IMR-90 (cell line): ENCODE measurements around the gene NLRP1. TPM values are rescaled to one million over a fixed set of nuclear protein-coding genes. Genes with fewer than 3 reads are reported as not detected.

Experiments
- ATAC-seq: fragments of 200-7000 bp; cut with Tn5 transposase; 2 replicates; pipeline ENCODE4 v1.9.1; 2020; ENCODE audit warnings: low read depth, mild to moderate bottlenecking, moderate library complexity
- BruUV-seq: library from RNA; stranded (reverse); fragments of 400-500 nt; replicated peaks from 2 replicates; lab custom pipeline; 2021; lab: Mats Ljungman, UMichigan
- CTCF ChIA-PET: fragments of 300-600 bp; formaldehyde crosslinking; extraction: SDS; loops from one replicate; lab custom pipeline; 2021; ENCODE audit warnings: antibody characterized with exemption; lab: Yijun Ruan, JAX
- POLR2A ChIA-PET: fragments of 300-600 bp; sonication (Branson Sonifier 250); formaldehyde crosslinking; loops from one replicate; lab custom pipeline; 2022; ENCODE audit warnings: antibody characterized with exemption; ENCODE audit not compliant: unreplicated experiment; lab: Charles Lee
- DNase-seq: peaks from one replicate; pipeline ENCODE4 v3.0.0; 2013
- H2AFZ ChIP-seq: replicated peaks from 2 replicates; pipeline ENCODE3; 2013; ENCODE audit warnings: low read length, mild to moderate bottlenecking; ENCODE audit not compliant: poor library complexity
- H2AK5ac ChIP-seq: 2 replicates; pipeline ENCODE4 v1.6.1; 2013; ENCODE audit warnings: low read depth, low read length, inconsistent platforms
- H2AK9ac ChIP-seq: replicated peaks from 2 replicates; pipeline ENCODE3; 2013; ENCODE audit warnings: mild to moderate bottlenecking, low read depth, low read length, moderate library complexity; ENCODE audit not compliant: poor library complexity
- H2BK120ac ChIP-seq: 2 replicates; pipeline ENCODE4 v1.6.1; 2013; ENCODE audit warnings: low read depth, low read length, inconsistent platforms
- H2BK15ac ChIP-seq: 3 replicates; pipeline ENCODE4 v1.6.1; 2013; ENCODE audit warnings: low read depth, low read length, inconsistent platforms
- H2BK20ac ChIP-seq: 2 replicates; pipeline ENCODE4 v1.6.1; 2013; ENCODE audit warnings: low read depth, mild to moderate bottlenecking, inconsistent platforms, low read length, moderate library complexity
- H2BK5ac ChIP-seq: 2 replicates; pipeline ENCODE4 v1.6.1; 2013; ENCODE audit warnings: mild to moderate bottlenecking, low read depth, low read length, inconsistent platforms; ENCODE audit not compliant: poor library complexity, severe bottlenecking
- H3K14ac ChIP-seq: replicated peaks from 2 replicates; pipeline ENCODE4 v1.6.1; 2013; ENCODE audit warnings: low read depth, low read length, inconsistent platforms
- H3K18ac ChIP-seq: 2 replicates; pipeline ENCODE4 v1.6.1; 2013; ENCODE audit warnings: low read depth, low read length, control low read depth
- H3K23ac ChIP-seq: 2 replicates; pipeline ENCODE4 v1.6.1; 2013; ENCODE audit warnings: low read depth, low read length, inconsistent platforms
- H3K27ac ChIP-seq: 2 replicates; pipeline ENCODE4 v1.5.1; 2013; ENCODE audit warnings: mild to moderate bottlenecking, control low read depth, low read length; ENCODE audit not compliant: insufficient read depth
- H3K27me3 ChIP-seq: 2 replicates; pipeline ENCODE4 v1.6.1; 2013; ENCODE audit warnings: low read length; ENCODE audit not compliant: control insufficient read depth, insufficient read depth
- H3K36me3 ChIP-seq: 2 replicates; pipeline ENCODE4 v1.6.1; 2013; ENCODE audit warnings: low read length, mixed read lengths; ENCODE audit not compliant: control insufficient read depth, insufficient read depth
- H3K4ac ChIP-seq: 2 replicates; pipeline ENCODE4 v1.6.1; 2013; ENCODE audit warnings: low read depth, low read length, inconsistent platforms
- H3K4me1 ChIP-seq: 2 replicates; pipeline ENCODE4 v1.6.1; 2013; ENCODE audit warnings: low read length, mixed read lengths; ENCODE audit not compliant: control insufficient read depth, insufficient read depth
- H3K4me2 ChIP-seq: 2 replicates; pipeline ENCODE4 v1.6.1; 2013; ENCODE audit warnings: low read depth, mild to moderate bottlenecking, control low read depth, low read length, moderate library complexity
- H3K4me3 ChIP-seq: 2 replicates; pipeline ENCODE4 v1.5.1; 2013; ENCODE audit warnings: low read depth, mild to moderate bottlenecking, control low read depth, low read length, moderate library complexity; ENCODE audit not compliant: insufficient read depth
- H3K56ac ChIP-seq: 2 replicates; pipeline ENCODE4 v1.6.1; 2013; ENCODE audit warnings: low read length, inconsistent platforms; ENCODE audit not compliant: insufficient read depth; ENCODE audit errors: extremely low read depth
- H3K79me1 ChIP-seq, 2 experiments: 2 replicates each; pipeline ENCODE4 v1.6.1; 2013; ENCODE audit warnings: low read length in 2 of 2, inconsistent platforms in 1 of 2, low read depth in 1 of 2
- H3K9ac ChIP-seq: 2 replicates; pipeline ENCODE4 v1.6.1; 2013; ENCODE audit warnings: low read depth, low read length, control low read depth
- H3K9me1 ChIP-seq: 2 replicates; pipeline ENCODE4 v1.6.1; 2013; ENCODE audit warnings: low read length, inconsistent platforms; ENCODE audit not compliant: insufficient read depth
- H3K9me3 ChIP-seq: 2 replicates; pipeline ENCODE4 v1.6.1; 2013; ENCODE audit warnings: low read length; ENCODE audit not compliant: control insufficient read depth, insufficient read depth
- H4K20me1 ChIP-seq: 2 replicates; pipeline ENCODE4 v1.6.1; 2013; ENCODE audit warnings: low read length, inconsistent platforms; ENCODE audit not compliant: insufficient read depth
- H4K5ac ChIP-seq: 2 replicates; pipeline ENCODE4 v1.6.1; 2013; ENCODE audit warnings: mild to moderate bottlenecking, low read depth, low read length, control low read depth
- H4K8ac ChIP-seq, 2 experiments: 2 replicates each; pipeline ENCODE4 v1.6.1; 2013; ENCODE audit warnings: low read depth in 2 of 2, low read length in 2 of 2, control low read depth in 1 of 2, inconsistent platforms in 1 of 2
- H4K91ac ChIP-seq: 2 replicates; pipeline ENCODE4 v1.6.1; 2013; ENCODE audit warnings: low read depth, low read length, inconsistent platforms; ENCODE audit not compliant: insufficient read depth
- BHLHE40 ChIP-seq: fragments of 150-350 bp; IDR thresholded peaks from 2 replicates; pipeline ENCODE4 v1.6.1; 2016; ENCODE audit warnings: mild to moderate bottlenecking, low read depth, low read length
- CEBPB ChIP-seq: IDR thresholded peaks from 2 replicates; pipeline ENCODE4 v1.6.1; 2012; ENCODE audit warnings: low read depth, low read length, improper control_type of control experiment
- CHD1 ChIP-seq: IDR thresholded peaks from 2 replicates; pipeline ENCODE4 v1.6.1; 2012; ENCODE audit warnings: low read depth, low read length, improper control_type of control experiment
- FOS ChIP-seq: fragments of 150-350 bp; IDR thresholded peaks from 2 replicates; pipeline ENCODE4 v1.6.1; 2016; ENCODE audit warnings: low read depth, low read length
- MXI1 ChIP-seq: IDR thresholded peaks from 2 replicates; pipeline ENCODE4 v1.6.1; 2012; ENCODE audit warnings: low read depth, mild to moderate bottlenecking, low read length, moderate library complexity, borderline replicate concordance
- NFE2L2 ChIP-seq: fragments of 150-350 bp; IDR thresholded peaks from 2 replicates; pipeline ENCODE4 v1.6.1; 2016; ENCODE audit warnings: low read depth, mild to moderate bottlenecking, low read length
- RAD21 ChIP-seq: IDR thresholded peaks from 2 replicates; pipeline ENCODE4 v1.6.1; 2012; ENCODE audit warnings: low read length, improper control_type of control experiment
- RFX5 ChIP-seq: IDR thresholded peaks from 2 replicates; pipeline ENCODE4 v1.8.0; 2012; ENCODE audit warnings: low read depth, mild to moderate bottlenecking, low read length, moderate library complexity
- SMC3 ChIP-seq: fragments of 150-350 bp; IDR thresholded peaks from 2 replicates; pipeline ENCODE4 v1.6.1; 2016; ENCODE audit warnings: low read depth, mild to moderate bottlenecking, antibody characterized with exemption, low read length, moderate library complexity
- WGBS, 2 experiments: methylation state at CpG; one replicate each; pipeline versions ENCODE4 v1.1.5 to v1.1.7; 2013; ENCODE audit warnings: missing lambda C conversion rate in 2 of 2; ENCODE audit not compliant: insufficient read length in 1 of 2; ENCODE audit errors: extremely low coverage in 2 of 2; 5-methylcytosine and 5-hydroxymethylcytosine counted together
- dilution Hi-C: fragments of 300-500 bp; cut with HindIII; formaldehyde crosslinking; loops from one replicate; pipeline ENCODE4 v1.14.3; 2018; ENCODE audit warnings: low sequenced_read_pairs; ENCODE audit not compliant: unreplicated experiment
- in situ Hi-C: fragments of 300-500 bp; cut with MboI; formaldehyde crosslinking; loops from 3 replicates; pipeline ENCODE4 v1.14.3; 2019; ENCODE audit warnings: low sequenced_read_pairs, inconsistent platforms, mixed read lengths
- intact Hi-C: fragments of 100-400 bp; cut with micrococcal nuclease; formaldehyde crosslinking; loops from 2 replicates; pipeline ENCODE4 v1.10.0; 2022
- polyA plus RNA-seq, 3 experiments: library from polyadenylated mRNA; depleted of rRNA; stranded (reverse); fragments of >200 nt; gene quantifications; 2 replicates each; pipeline ENCODE4 v1.2.3, GENCODE V29; 2012; ENCODE audit warnings: low replicate concordance in 1 of 3
- total RNA-seq: library from RNA; depleted of rRNA; stranded (reverse); fragments of >200 nt; gene quantifications from 2 replicates; pipeline ENCODE4 v1.2.3, GENCODE V29; 2012
- TF ChIP-seq, protein P1 (sequence below): fragments of 150-350 bp; IDR thresholded peaks from 2 replicates; pipeline ENCODE4 v1.6.1; 2017; ENCODE audit warnings: mild to moderate bottlenecking, antibody characterized with exemption, low read length, low read depth
- TF ChIP-seq, protein P2 (sequence below): fragments of 150-350 bp; IDR thresholded peaks from 2 replicates; pipeline ENCODE4 v1.6.1; 2016; ENCODE audit warnings: low read depth, mild to moderate bottlenecking, low read length, moderate library complexity, borderline replicate concordance
- TF ChIP-seq, protein P3 (sequence below): conservative IDR thresholded peaks from 2 replicates; pipeline ENCODE4 v1.5.1; 2012; ENCODE audit warnings: mild to moderate bottlenecking, low read depth, low read length, improper control_type of control experiment

NLRP1 gene
- total and polyA plus RNA-seq, 2 of the 4 experiments (the other 2 are of a cell fraction), result 134 to 340 TPM

DNA sequence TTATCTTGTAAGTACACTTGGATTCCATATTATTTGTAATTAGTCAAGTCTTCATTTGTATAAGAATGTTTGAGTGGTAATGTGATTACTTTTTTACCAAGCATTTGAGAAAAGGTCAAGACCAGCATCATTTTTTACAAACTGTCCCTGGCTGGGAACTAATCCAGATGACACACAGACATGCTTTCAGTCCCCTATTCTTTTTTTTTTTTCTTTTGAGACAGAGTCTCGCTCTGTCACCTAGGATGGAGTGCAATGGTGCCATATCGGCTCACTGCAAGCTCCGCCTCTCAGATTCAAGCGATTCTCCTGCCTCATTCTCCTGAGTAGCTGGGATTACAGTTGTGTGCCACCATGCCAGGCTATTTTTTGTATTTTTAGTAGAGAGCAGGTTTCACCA, 102.9 kb downstream of the NLRP1 start:
- peaks cover 2% of the 10 kb centered on the region for H4K20me1 ChIP-seq
- no peaks in the 10 kb centered on the region for H3K9me3 ChIP-seq
- H3K4me2 ChIP-seq, result no peak overlapping the region
- ATAC-seq, result no peak
- no peak overlapping the region for H3K9ac ChIP-seq
- H3K18ac ChIP-seq, result no peak overlapping the region
- H3K56ac ChIP-seq, result no peak overlapping the region
- no peak overlapping the region for H3K4ac ChIP-seq
- ChIA-PET POLR2A (no interaction called here), CTCF (no interaction called here)
- H3K23ac ChIP-seq, result no peak overlapping the region
- H3K4me3 ChIP-seq, result no peak overlapping the region
- TF ChIP-seq RFX5 (no peak), NFE2L2 (no peak), MXI1 (no peak), RAD21 (no peak), CEBPB (no peak), FOS (no peak), BHLHE40 (no peak), CHD1 (no peak), SMC3 (no peak)
- TF ChIP-seq, protein P1, sequence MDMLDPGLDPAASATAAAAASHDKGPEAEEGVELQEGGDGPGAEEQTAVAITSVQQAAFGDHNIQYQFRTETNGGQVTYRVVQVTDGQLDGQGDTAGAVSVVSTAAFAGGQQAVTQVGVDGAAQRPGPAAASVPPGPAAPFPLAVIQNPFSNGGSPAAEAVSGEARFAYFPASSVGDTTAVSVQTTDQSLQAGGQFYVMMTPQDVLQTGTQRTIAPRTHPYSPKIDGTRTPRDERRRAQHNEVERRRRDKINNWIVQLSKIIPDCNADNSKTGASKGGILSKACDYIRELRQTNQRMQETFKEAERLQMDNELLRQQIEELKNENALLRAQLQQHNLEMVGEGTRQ, result no peak
- TF ChIP-seq, protein P2, sequence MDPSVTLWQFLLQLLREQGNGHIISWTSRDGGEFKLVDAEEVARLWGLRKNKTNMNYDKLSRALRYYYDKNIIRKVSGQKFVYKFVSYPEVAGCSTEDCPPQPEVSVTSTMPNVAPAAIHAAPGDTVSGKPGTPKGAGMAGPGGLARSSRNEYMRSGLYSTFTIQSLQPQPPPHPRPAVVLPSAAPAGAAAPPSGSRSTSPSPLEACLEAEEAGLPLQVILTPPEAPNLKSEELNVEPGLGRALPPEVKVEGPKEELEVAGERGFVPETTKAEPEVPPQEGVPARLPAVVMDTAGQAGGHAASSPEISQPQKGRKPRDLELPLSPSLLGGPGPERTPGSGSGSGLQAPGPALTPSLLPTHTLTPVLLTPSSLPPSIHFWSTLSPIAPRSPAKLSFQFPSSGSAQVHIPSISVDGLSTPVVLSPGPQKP, result no peak
- TF ChIP-seq, protein P3, sequence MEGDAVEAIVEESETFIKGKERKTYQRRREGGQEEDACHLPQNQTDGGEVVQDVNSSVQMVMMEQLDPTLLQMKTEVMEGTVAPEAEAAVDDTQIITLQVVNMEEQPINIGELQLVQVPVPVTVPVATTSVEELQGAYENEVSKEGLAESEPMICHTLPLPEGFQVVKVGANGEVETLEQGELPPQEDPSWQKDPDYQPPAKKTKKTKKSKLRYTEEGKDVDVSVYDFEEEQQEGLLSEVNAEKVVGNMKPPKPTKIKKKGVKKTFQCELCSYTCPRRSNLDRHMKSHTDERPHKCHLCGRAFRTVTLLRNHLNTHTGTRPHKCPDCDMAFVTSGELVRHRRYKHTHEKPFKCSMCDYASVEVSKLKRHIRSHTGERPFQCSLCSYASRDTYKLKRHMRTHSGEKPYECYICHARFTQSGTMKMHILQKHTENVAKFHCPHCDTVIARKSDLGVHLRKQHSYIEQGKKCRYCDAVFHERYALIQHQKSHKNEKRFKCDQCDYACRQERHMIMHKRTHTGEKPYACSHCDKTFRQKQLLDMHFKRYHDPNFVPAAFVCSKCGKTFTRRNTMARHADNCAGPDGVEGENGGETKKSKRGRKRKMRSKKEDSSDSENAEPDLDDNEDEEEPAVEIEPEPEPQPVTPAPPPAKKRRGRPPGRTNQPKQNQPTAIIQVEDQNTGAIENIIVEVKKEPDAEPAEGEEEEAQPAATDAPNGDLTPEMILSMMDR, result no peak
- peaks cover 42 to 62% of the 10 kb centered on the region in 2 experiments for H3K79me1 ChIP-seq
- H2BK120ac ChIP-seq, result no peak overlapping the region
- H3K27ac ChIP-seq, result no peak overlapping the region
- dilution Hi-C loops (no loop called here), intact Hi-C loops (no loop called here), in situ Hi-C loops (no loop called here)
- no peak for DNase-seq
- BruUV-seq, result no TSS peak
- H2AK9ac ChIP-seq, result no peak overlapping the region
- H2BK20ac ChIP-seq, result no peak overlapping the region
- no peaks in the 10 kb centered on the region for H3K4me1 ChIP-seq
- H2AFZ ChIP-seq, result no peak overlapping the region
- H2BK15ac ChIP-seq, result no peak overlapping the region
- H2AK5ac ChIP-seq, result no peak overlapping the region
- no peak overlapping the region for H4K91ac ChIP-seq
- 0 out of 2 replicates have a peak, but pooled peaks cover 2% of the 10 kb centered on the region for H3K9me1 ChIP-seq
- no peak overlapping the region for H2BK5ac ChIP-seq
- WGBS, 2 experiments, result 100% methylated on average over 4 of the region's 4 CpGs; no CpG with 5 or more reads in 1 of the 2 experiments
- no peak overlapping the region for H4K5ac ChIP-seq
- H4K8ac ChIP-seq, result no peak overlapping the region
- H3K36me3 ChIP-seq, result peaks cover 42% of the 10 kb centered on the region
- H3K14ac ChIP-seq, result no peak overlapping the region
- no peaks in the 10 kb centered on the region for H3K27me3 ChIP-seq
